IMR-90 (cell line): ENCODE data around the gene MCTP1. TPM values are rescaled to one million over a fixed set of nuclear protein-coding genes. Genes with fewer than 3 reads are reported as not detected.

Source experiments
- ATAC-seq: fragments of 200-7000 bp; cut with Tn5 transposase; 2 replicates; pipeline ENCODE4 v1.9.1; 2020; ENCODE audit warnings: low read depth, mild to moderate bottlenecking, moderate library complexity
- BruUV-seq: library from RNA; stranded (reverse); fragments of 400-500 nt; replicated peaks from 2 replicates; lab custom pipeline; 2021; lab: Mats Ljungman, UMichigan
- CTCF ChIA-PET: fragments of 300-600 bp; formaldehyde crosslinking; extraction: SDS; loops from one replicate; lab custom pipeline; 2021; ENCODE audit warnings: antibody characterized with exemption; lab: Yijun Ruan, JAX
- POLR2A ChIA-PET: fragments of 300-600 bp; sonication (Branson Sonifier 250); formaldehyde crosslinking; loops from one replicate; lab custom pipeline; 2022; ENCODE audit warnings: antibody characterized with exemption; ENCODE audit not compliant: unreplicated experiment; lab: Charles Lee
- DNase-seq: peaks from one replicate; pipeline ENCODE4 v3.0.0; 2013
- H2AFZ ChIP-seq: replicated peaks from 2 replicates; pipeline ENCODE3; 2013; ENCODE audit warnings: low read length, mild to moderate bottlenecking; ENCODE audit not compliant: poor library complexity
- H2AK5ac ChIP-seq: 2 replicates; pipeline ENCODE4 v1.6.1; 2013; ENCODE audit warnings: low read depth, low read length, inconsistent platforms
- H2AK9ac ChIP-seq: replicated peaks from 2 replicates; pipeline ENCODE3; 2013; ENCODE audit warnings: mild to moderate bottlenecking, low read depth, low read length, moderate library complexity; ENCODE audit not compliant: poor library complexity
- H2BK120ac ChIP-seq: 2 replicates; pipeline ENCODE4 v1.6.1; 2013; ENCODE audit warnings: low read depth, low read length, inconsistent platforms
- H2BK15ac ChIP-seq: 3 replicates; pipeline ENCODE4 v1.6.1; 2013; ENCODE audit warnings: low read depth, low read length, inconsistent platforms
- H2BK20ac ChIP-seq: 2 replicates; pipeline ENCODE4 v1.6.1; 2013; ENCODE audit warnings: low read depth, mild to moderate bottlenecking, inconsistent platforms, low read length, moderate library complexity
- H2BK5ac ChIP-seq: 2 replicates; pipeline ENCODE4 v1.6.1; 2013; ENCODE audit warnings: mild to moderate bottlenecking, low read depth, low read length, inconsistent platforms; ENCODE audit not compliant: poor library complexity, severe bottlenecking
- H3K14ac ChIP-seq: replicated peaks from 2 replicates; pipeline ENCODE4 v1.6.1; 2013; ENCODE audit warnings: low read depth, low read length, inconsistent platforms
- H3K18ac ChIP-seq: 2 replicates; pipeline ENCODE4 v1.6.1; 2013; ENCODE audit warnings: low read depth, low read length, control low read depth
- H3K23ac ChIP-seq: 2 replicates; pipeline ENCODE4 v1.6.1; 2013; ENCODE audit warnings: low read depth, low read length, inconsistent platforms
- H3K27ac ChIP-seq: 2 replicates; pipeline ENCODE4 v1.5.1; 2013; ENCODE audit warnings: mild to moderate bottlenecking, control low read depth, low read length; ENCODE audit not compliant: insufficient read depth
- H3K27me3 ChIP-seq: 2 replicates; pipeline ENCODE4 v1.6.1; 2013; ENCODE audit warnings: low read length; ENCODE audit not compliant: control insufficient read depth, insufficient read depth
- H3K36me3 ChIP-seq: 2 replicates; pipeline ENCODE4 v1.6.1; 2013; ENCODE audit warnings: low read length, mixed read lengths; ENCODE audit not compliant: control insufficient read depth, insufficient read depth
- H3K4ac ChIP-seq: 2 replicates; pipeline ENCODE4 v1.6.1; 2013; ENCODE audit warnings: low read depth, low read length, inconsistent platforms
- H3K4me1 ChIP-seq: 2 replicates; pipeline ENCODE4 v1.6.1; 2013; ENCODE audit warnings: low read length, mixed read lengths; ENCODE audit not compliant: control insufficient read depth, insufficient read depth
- H3K4me2 ChIP-seq: 2 replicates; pipeline ENCODE4 v1.6.1; 2013; ENCODE audit warnings: low read depth, mild to moderate bottlenecking, control low read depth, low read length, moderate library complexity
- H3K4me3 ChIP-seq: 2 replicates; pipeline ENCODE4 v1.5.1; 2013; ENCODE audit warnings: low read depth, mild to moderate bottlenecking, control low read depth, low read length, moderate library complexity; ENCODE audit not compliant: insufficient read depth
- H3K56ac ChIP-seq: 2 replicates; pipeline ENCODE4 v1.6.1; 2013; ENCODE audit warnings: low read length, inconsistent platforms; ENCODE audit not compliant: insufficient read depth; ENCODE audit errors: extremely low read depth
- H3K79me1 ChIP-seq, 2 experiments: 2 replicates each; pipeline ENCODE4 v1.6.1; 2013; ENCODE audit warnings: low read length in 2 of 2, inconsistent platforms in 1 of 2, low read depth in 1 of 2
- H3K9ac ChIP-seq: 2 replicates; pipeline ENCODE4 v1.6.1; 2013; ENCODE audit warnings: low read depth, low read length, control low read depth
- H3K9me1 ChIP-seq: 2 replicates; pipeline ENCODE4 v1.6.1; 2013; ENCODE audit warnings: low read length, inconsistent platforms; ENCODE audit not compliant: insufficient read depth
- H3K9me3 ChIP-seq: 2 replicates; pipeline ENCODE4 v1.6.1; 2013; ENCODE audit warnings: low read length; ENCODE audit not compliant: control insufficient read depth, insufficient read depth
- H4K20me1 ChIP-seq: 2 replicates; pipeline ENCODE4 v1.6.1; 2013; ENCODE audit warnings: low read length, inconsistent platforms; ENCODE audit not compliant: insufficient read depth
- H4K5ac ChIP-seq: 2 replicates; pipeline ENCODE4 v1.6.1; 2013; ENCODE audit warnings: mild to moderate bottlenecking, low read depth, low read length, control low read depth
- H4K8ac ChIP-seq, 2 experiments: 2 replicates each; pipeline ENCODE4 v1.6.1; 2013; ENCODE audit warnings: low read depth in 2 of 2, low read length in 2 of 2, control low read depth in 1 of 2, inconsistent platforms in 1 of 2
- H4K91ac ChIP-seq: 2 replicates; pipeline ENCODE4 v1.6.1; 2013; ENCODE audit warnings: low read depth, low read length, inconsistent platforms; ENCODE audit not compliant: insufficient read depth
- BHLHE40 ChIP-seq: fragments of 150-350 bp; IDR thresholded peaks from 2 replicates; pipeline ENCODE4 v1.6.1; 2016; ENCODE audit warnings: mild to moderate bottlenecking, low read depth, low read length
- CEBPB ChIP-seq: IDR thresholded peaks from 2 replicates; pipeline ENCODE4 v1.6.1; 2012; ENCODE audit warnings: low read depth, low read length, improper control_type of control experiment
- CHD1 ChIP-seq: IDR thresholded peaks from 2 replicates; pipeline ENCODE4 v1.6.1; 2012; ENCODE audit warnings: low read depth, low read length, improper control_type of control experiment
- CTCF ChIP-seq: conservative IDR thresholded peaks from 2 replicates; pipeline ENCODE4 v1.5.1; 2012; ENCODE audit warnings: mild to moderate bottlenecking, low read depth, low read length, improper control_type of control experiment
- ELK1 ChIP-seq: fragments of 150-350 bp; IDR thresholded peaks from 2 replicates; pipeline ENCODE4 v1.6.1; 2016; ENCODE audit warnings: low read depth, mild to moderate bottlenecking, low read length, moderate library complexity, borderline replicate concordance
- FOS ChIP-seq: fragments of 150-350 bp; IDR thresholded peaks from 2 replicates; pipeline ENCODE4 v1.6.1; 2016; ENCODE audit warnings: low read depth, low read length
- MAFK ChIP-seq: IDR thresholded peaks from 2 replicates; pipeline ENCODE4 v1.6.1; 2012; ENCODE audit warnings: low read depth, low read length, improper control_type of control experiment
- MAZ ChIP-seq: IDR thresholded peaks from 2 replicates; pipeline ENCODE4 v1.6.1; 2012; ENCODE audit warnings: low read depth, mild to moderate bottlenecking, low read length, improper control_type of control experiment, moderate library complexity, borderline replicate concordance
- MXI1 ChIP-seq: IDR thresholded peaks from 2 replicates; pipeline ENCODE4 v1.6.1; 2012; ENCODE audit warnings: low read depth, mild to moderate bottlenecking, low read length, moderate library complexity, borderline replicate concordance
- NFE2L2 ChIP-seq: fragments of 150-350 bp; IDR thresholded peaks from 2 replicates; pipeline ENCODE4 v1.6.1; 2016; ENCODE audit warnings: low read depth, mild to moderate bottlenecking, low read length
- POLR2A ChIP-seq: IDR thresholded peaks from 2 replicates; pipeline ENCODE4 v1.6.1; 2012; ENCODE audit warnings: mild to moderate bottlenecking, low read depth, low read length
- RAD21 ChIP-seq: IDR thresholded peaks from 2 replicates; pipeline ENCODE4 v1.6.1; 2012; ENCODE audit warnings: low read length, improper control_type of control experiment
- RCOR1 ChIP-seq: IDR thresholded peaks from 2 replicates; pipeline ENCODE4 v1.6.1; 2012; ENCODE audit warnings: mild to moderate bottlenecking, low read length, improper control_type of control experiment; ENCODE audit not compliant: insufficient replicate concordance
- RFX5 ChIP-seq: IDR thresholded peaks from 2 replicates; pipeline ENCODE4 v1.8.0; 2012; ENCODE audit warnings: low read depth, mild to moderate bottlenecking, low read length, moderate library complexity
- SMC3 ChIP-seq: fragments of 150-350 bp; IDR thresholded peaks from 2 replicates; pipeline ENCODE4 v1.6.1; 2016; ENCODE audit warnings: low read depth, mild to moderate bottlenecking, antibody characterized with exemption, low read length, moderate library complexity
- USF2 ChIP-seq: fragments of 150-350 bp; IDR thresholded peaks from 2 replicates; pipeline ENCODE4 v1.6.1; 2017; ENCODE audit warnings: mild to moderate bottlenecking, antibody characterized with exemption, low read length, low read depth
- WGBS, 2 experiments: methylation state at CpG; one replicate each; pipeline versions ENCODE4 v1.1.5 to v1.1.7; 2013; ENCODE audit warnings: missing lambda C conversion rate in 2 of 2; ENCODE audit not compliant: insufficient read length in 1 of 2; ENCODE audit errors: extremely low coverage in 2 of 2; 5-methylcytosine and 5-hydroxymethylcytosine counted together
- dilution Hi-C: fragments of 300-500 bp; cut with HindIII; formaldehyde crosslinking; loops from one replicate; pipeline ENCODE4 v1.14.3; 2018; ENCODE audit warnings: low sequenced_read_pairs; ENCODE audit not compliant: unreplicated experiment
- in situ Hi-C: fragments of 300-500 bp; cut with MboI; formaldehyde crosslinking; loops from 3 replicates; pipeline ENCODE4 v1.14.3; 2019; ENCODE audit warnings: low sequenced_read_pairs, inconsistent platforms, mixed read lengths
- intact Hi-C: fragments of 100-400 bp; cut with micrococcal nuclease; formaldehyde crosslinking; loops from 2 replicates; pipeline ENCODE4 v1.10.0; 2022
- polyA plus RNA-seq, 3 experiments: library from polyadenylated mRNA; depleted of rRNA; stranded (reverse); fragments of >200 nt; gene quantifications; 2 replicates each; pipeline ENCODE4 v1.2.3, GENCODE V29; 2012; ENCODE audit warnings: low replicate concordance in 1 of 3
- total RNA-seq: library from RNA; depleted of rRNA; stranded (reverse); fragments of >200 nt; gene quantifications from 2 replicates; pipeline ENCODE4 v1.2.3, GENCODE V29; 2012

Gene MCTP1
- total and polyA plus RNA-seq, 2 of the 4 experiments (the other 2 are of a cell fraction): 0.21 TPM; not detected in 1

GRCh38 chr5:95027151-95027721, 257.7 kb downstream of the MCTP1 start:
- H2BK120ac ChIP-seq: no peak overlapping the region
- H3K4me1 ChIP-seq: no peaks in the 10 kb centered on the region
- H3K27me3 ChIP-seq: no peaks in the 10 kb centered on the region
- H3K4me2 ChIP-seq: no peak overlapping the region
- H2AFZ ChIP-seq: no peak overlapping the region
- no peak overlapping the region for H2BK20ac ChIP-seq
- no peak overlapping the region for H2AK5ac ChIP-seq
- ChIA-PET CTCF (no interaction called here), POLR2A (no interaction called here)
- no peak overlapping the region for H3K18ac ChIP-seq
- DNase-seq: no peak
- no peaks in the 10 kb centered on the region for H4K20me1 ChIP-seq
- no peak overlapping the region for H3K56ac ChIP-seq
- no peak overlapping the region for H3K4ac ChIP-seq
- intact Hi-C loops (no loop called here), dilution Hi-C loops (no loop called here), in situ Hi-C loops (no loop called here)
- H3K36me3 ChIP-seq: no peaks in the 10 kb centered on the region
- no peak overlapping the region for H3K4me3 ChIP-seq
- BruUV-seq: no TSS peak
- no peak overlapping the region for H2AK9ac ChIP-seq
- ATAC-seq: no peak
- no peak for TF ChIP-seq MAZ
- TF ChIP-seq SMC3: no peak
- TF ChIP-seq POLR2A: no peak
- no peak for TF ChIP-seq BHLHE40
- TF ChIP-seq USF2: no peak
- TF ChIP-seq NFE2L2: no peak
- no peak for TF ChIP-seq RFX5
- TF ChIP-seq MXI1: no peak
- no peak for TF ChIP-seq MAFK
- TF ChIP-seq RCOR1: no peak
- no peak for TF ChIP-seq RAD21
- no peak for TF ChIP-seq CEBPB
- TF ChIP-seq ELK1: no peak
- no peak for TF ChIP-seq CTCF
- no peak for TF ChIP-seq CHD1
- no peak for TF ChIP-seq FOS
- H3K9ac ChIP-seq: no peak overlapping the region
- H3K14ac ChIP-seq: no peak overlapping the region
- H3K9me1 ChIP-seq: no peaks in the 10 kb centered on the region
- H4K91ac ChIP-seq: no peak overlapping the region
- H3K9me3 ChIP-seq: no peaks in the 10 kb centered on the region
- no peak overlapping the region for H3K27ac ChIP-seq
- no peak overlapping the region for H3K23ac ChIP-seq
- WGBS, 2 experiments: 65% methylated on average over 5 of the region's 5 CpGs; no CpG with 5 or more reads in 1 of the 2 experiments
- H3K79me1 ChIP-seq: no peaks in the 10 kb centered on the region
- H4K5ac ChIP-seq: no peak overlapping the region
- H2BK5ac ChIP-seq: no peak overlapping the region
- no peak overlapping the region for H2BK15ac ChIP-seq
- H4K8ac ChIP-seq: no peak overlapping the region
